ENCODE data around the gene DACT3.
A peak's percentile ranks its signal among the peaks of the same experiment; 100 is the strongest.

Gene DACT3

GRCh38 chr19:46661020-46661731, at the start of gene DACT3:
Gene DACT3 (minus strand): TSS chr19:46661182. CDS start chr19:46661064, 118 bp downstream.
- DNase-seq (ENCODE audit: low read depth): peak; percentile 99

GRCh38 chr19:46710687-46711086, 49.7 kb upstream of the DACT3 start:
- DNase-seq (ENCODE audit: low read depth): no peak

- peak; percentile 88 for DNase-seq (ENCODE audit: low read depth)
Measured at GRCh38 chr19:46704379-46705076, 43.5 kb upstream of the DACT3 start.

GRCh38 chr19:46700704-46701103, 39.7 kb upstream of the DACT3 start:
- DNase-seq (ENCODE audit: low read depth): no peak

- DNase-seq (ENCODE audit: low read depth): no peak
Measured at GRCh38 chr19:46698395-46699321, 37.7 kb upstream of the DACT3 start.

GRCh38 chr19:46697204-46697960, 36.4 kb upstream of the DACT3 start:
- no peak for DNase-seq (ENCODE audit: low read depth)

GRCh38 chr19:46696866-46697203, 35.9 kb upstream of the DACT3 start:
- DNase-seq (ENCODE audit: low read depth): no peak

GRCh38 chr19:46696052-46696451, 35.1 kb upstream of the DACT3 start:
- no peak for DNase-seq (ENCODE audit: low read depth)

GRCh38 chr19:46693760-46694159, 32.8 kb upstream of the DACT3 start:
- no peak for DNase-seq (ENCODE audit: low read depth)

GRCh38 chr19:46692918-46693722, 32.1 kb upstream of the DACT3 start:
- no peak for DNase-seq (ENCODE audit: low read depth)

GRCh38 chr19:46691948-46692347, 31.0 kb upstream of the DACT3 start:
- DNase-seq (ENCODE audit: low read depth): no peak

GRCh38 chr19:46691104-46691503, 30.1 kb upstream of the DACT3 start:
- DNase-seq (ENCODE audit: low read depth): no peak

GRCh38 chr19:46689358-46689757, 28.4 kb upstream of the DACT3 start:
- DNase-seq (ENCODE audit: low read depth): no peak

GRCh38 chr19:46687438-46688145, 26.6 kb upstream of the DACT3 start:
- no peak for DNase-seq (ENCODE audit: low read depth)

- no peak for DNase-seq (ENCODE audit: low read depth)
Measured at GRCh38 chr19:46685189-46685588, 24.2 kb upstream of the DACT3 start.

- DNase-seq (ENCODE audit: low read depth): peak; percentile 10
Measured at GRCh38 chr19:46678110-46678732, 17.2 kb upstream of the DACT3 start.

GRCh38 chr19:46674416-46675178, 13.6 kb upstream of the DACT3 start:
- no peak for DNase-seq (ENCODE audit: low read depth)

GRCh38 chr19:46670813-46671212, 9.8 kb upstream of the DACT3 start:
- DNase-seq (ENCODE audit: low read depth): no peak

GRCh38 chr19:46668662-46669061, 7.7 kb upstream of the DACT3 start:
- DNase-seq (ENCODE audit: low read depth): no peak
